ENCODE results near the gene BRINP3.

BRINP3 gene

DNA sequence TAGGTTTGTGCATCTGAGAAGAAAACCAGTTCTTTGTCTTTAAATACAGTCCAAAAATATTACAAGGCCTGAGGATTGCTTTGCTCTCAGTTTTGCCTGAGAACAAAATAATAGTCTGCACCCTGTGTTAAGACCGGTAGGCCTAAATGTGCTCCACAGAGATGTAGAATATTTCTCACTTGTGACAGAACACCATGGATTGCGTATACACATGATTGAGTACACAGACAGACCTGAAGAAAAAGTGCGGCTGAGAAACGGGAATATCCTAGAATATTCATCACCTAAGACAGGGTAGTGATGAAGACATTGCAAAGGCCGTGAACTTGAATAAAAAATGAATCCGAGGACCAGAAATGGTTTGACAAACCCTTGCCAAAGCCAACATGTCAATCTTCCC is 155.4 kb downstream of the BRINP3 start:
- DNase-seq (ENCODE audit: low spot score), result no peak

- no peak for DNase-seq (ENCODE audit: low spot score)
These were observed 156.7 kb downstream of the BRINP3 start for GRCh38 chr1:190320952-190321351.

DNA sequence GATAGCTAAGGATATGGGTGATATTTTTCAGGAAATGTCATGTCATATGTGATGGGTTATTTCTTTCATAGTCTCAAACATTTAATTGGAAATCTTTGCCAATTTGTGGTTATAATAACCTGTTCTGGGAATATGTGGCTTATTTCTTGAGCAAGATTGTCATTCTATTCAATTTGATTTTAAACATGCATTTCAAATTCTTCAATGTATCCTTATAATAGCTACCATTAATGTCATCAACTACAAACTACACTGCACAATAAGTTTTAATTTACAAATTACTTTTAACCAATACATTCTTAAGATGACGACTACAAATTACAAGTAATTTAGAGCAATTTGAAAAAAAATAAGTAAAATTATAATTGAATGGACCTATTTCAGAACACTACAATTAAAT is 164.9 kb downstream of the BRINP3 start:
- no peak for DNase-seq (ENCODE audit: low spot score)

DNA sequence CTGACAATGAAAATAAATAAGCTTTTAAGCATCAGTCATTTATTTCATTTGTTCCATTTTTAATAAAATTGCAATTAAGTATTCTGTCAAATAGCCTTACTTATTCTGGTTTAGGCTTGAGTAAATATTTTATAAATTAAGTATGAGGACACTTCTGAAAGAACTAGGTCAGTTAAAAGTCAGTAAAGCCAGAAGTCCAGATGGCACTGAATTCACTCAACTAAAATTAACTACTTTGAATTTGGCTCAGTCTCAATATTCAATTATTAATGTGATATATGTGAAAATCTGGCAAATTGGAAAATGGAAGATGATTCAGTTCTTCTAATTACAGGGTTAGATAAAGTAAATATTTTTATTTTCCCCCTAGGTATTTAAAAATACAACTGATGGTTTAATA is 174.2 kb downstream of the BRINP3 start:
- DNase-seq (ENCODE audit: low spot score), result no peak

DNA sequence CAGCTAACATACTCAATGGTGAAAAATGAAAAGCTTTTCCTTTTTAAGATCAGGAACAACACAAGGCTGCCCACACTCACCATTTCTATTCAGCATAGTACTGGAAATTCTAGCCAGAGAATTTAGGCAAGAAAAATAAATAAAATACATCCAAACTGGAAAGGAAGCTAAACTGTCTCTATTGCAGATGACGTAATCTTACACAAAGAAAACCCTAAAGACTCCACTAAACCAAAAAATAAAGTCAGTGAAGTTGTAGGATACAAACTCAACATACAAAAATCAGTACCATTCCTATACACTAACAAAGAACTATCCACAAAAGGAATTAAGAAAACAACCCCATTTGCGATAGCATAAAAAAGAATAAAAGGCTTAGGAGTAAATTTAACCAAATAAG is 181.2 kb downstream of the BRINP3 start:
- DNase-seq (ENCODE audit: low spot score), result no peak

DNA sequence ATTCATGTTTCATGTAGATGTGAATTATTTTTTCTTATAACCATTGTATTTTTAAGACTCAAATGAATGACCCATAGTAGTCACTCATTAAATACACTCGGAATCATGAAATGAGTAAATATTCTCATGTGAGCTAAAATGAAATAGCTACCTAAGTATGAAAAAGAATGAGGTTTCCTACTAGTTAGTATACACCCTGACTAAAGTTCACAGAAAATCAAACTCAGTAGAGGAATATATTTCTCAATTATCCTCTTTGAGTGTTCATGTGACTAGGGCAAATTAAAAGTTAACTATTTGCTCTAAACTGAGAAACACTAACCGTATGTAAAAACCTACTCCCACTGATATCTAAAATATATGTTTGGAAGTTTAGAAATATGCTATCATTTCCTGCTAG is 187.8 kb downstream of the BRINP3 start:
- DNase-seq (ENCODE audit: low spot score), result no peak

DNA sequence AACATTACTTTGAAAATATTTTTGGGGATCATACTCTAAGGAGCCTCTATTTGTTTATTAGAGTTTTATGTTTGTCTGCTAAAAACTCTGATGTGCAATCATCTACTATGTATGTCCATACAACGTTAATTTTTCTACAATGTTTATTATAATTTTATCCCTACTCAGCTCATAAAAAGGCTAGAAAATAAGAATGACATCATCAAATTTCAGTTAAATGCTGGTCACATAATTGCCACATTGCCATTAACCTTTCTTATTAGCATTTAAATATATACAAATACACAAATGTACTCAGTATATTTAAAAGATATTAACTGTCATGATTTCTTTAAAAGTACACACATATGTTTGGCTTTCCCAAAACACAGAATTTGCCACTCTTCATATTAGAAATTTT is 191.6 kb downstream of the BRINP3 start:
- DNase-seq (ENCODE audit: low spot score), result no peak

DNA sequence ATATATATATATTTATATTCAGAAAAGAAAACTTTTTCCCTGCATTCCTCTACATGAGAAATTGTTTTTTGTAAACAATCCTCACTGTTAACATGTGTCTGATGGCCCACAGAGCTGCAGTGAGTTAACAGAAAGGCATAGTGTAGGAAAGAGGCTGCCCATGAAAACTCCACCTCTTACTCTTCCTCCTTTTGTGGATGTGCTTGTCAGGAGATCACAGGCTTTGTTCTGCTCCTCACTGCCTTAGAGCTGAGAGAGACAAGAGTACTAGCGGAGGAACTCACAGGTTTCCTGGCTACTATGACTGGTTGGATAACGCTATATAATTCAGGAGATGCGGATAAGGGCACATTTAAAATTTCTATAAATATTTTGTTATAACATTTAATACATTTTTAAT is 200.6 kb downstream of the BRINP3 start:
- no peak for DNase-seq (ENCODE audit: low spot score)

DNA sequence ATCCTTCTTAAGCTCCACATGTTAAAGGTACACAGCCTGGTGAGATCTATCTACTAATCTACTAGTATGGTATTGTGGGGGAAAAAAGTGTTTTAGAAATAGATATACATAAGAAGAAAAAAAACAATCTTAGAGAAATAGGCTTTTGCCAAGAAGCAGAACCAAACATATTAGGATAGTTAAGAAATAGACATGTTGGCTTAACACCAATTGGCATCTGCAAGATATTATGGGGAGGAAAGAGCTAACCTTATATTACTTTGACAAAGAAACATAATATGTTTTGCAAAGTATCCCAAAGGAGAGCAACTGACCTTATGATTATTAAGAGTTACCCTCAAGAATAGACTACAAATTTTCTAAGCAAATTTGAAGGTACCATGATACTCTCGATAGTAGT is 202.9 kb downstream of the BRINP3 start:
- no peak for DNase-seq (ENCODE audit: low spot score)

DNA sequence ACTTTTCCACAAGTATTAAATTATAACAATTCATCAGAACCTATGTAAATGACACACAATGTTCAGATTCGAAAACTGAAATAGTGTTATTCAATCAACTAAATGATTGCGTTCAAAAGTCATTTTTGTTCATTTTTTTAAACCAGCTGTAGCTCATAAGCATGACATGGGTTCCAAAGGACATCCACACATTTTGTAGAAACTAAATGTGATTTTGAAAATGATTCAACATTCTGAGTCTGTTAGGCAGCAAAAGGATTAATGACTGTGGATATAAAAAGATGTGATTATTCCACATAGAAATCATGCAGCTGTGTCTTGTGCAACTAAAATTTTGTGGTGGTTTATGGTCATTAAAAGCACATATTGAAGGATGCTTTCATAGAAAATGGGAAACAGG is 204.5 kb downstream of the BRINP3 start:
- DNase-seq (ENCODE audit: low spot score), result no peak

DNA sequence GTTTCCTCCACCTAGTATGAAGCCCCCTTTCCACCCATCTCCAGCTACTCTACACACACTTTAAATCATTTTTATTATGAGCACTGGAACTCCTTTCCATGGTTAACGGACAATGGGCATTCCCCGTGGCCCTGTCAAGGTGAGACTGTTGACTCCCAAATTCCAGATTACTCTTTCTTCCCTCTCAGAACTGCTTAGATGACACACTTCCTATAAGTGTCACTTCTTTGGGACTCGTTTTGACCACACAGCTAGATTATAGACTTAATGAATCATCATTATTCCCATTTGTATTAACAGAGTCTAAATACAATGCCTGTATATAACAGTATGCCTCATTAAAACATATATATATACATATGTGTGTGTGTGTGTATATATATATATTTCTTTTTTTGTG is 215.1 kb downstream of the BRINP3 start:
- no peak for DNase-seq (ENCODE audit: low spot score)

DNA sequence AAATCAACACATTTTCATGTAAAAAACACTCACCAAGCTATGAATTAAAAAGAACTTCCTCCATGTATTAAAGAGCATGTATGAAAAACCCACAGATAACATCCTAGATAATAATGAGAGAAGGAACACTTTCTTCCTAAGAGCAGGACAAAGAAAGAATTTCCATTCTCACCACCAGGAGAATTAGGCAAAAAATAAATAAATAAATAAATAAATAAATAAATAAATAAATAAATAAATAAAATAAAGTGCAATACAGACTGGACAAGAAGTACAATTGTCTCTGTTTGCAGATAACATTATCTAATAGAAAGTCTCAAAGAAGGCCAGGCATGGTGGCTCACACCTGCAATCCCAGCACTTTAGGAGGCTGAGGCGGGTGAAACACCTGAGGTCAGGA is 218.2 kb downstream of the BRINP3 start:
- DNase-seq (ENCODE audit: low spot score), result no peak

DNA sequence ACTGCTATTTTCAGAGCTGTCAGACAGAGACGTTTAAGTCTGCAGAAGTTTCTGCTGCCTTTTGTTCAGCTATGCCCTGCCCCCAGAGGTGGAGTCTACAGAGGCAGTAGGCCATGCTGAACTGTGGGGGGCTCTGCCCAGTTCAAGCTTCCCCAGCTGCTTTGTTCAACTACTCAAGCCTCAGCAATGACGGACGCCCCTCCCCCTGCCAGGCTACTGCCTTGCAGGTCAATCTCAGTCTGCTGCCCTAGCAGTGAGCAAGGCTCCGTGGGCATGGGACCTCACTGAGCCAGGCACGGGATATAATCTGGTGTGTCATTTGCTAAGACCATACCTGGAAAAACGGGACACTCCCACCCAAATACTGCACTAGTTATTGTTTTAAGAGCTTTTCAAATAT is 219.7 kb downstream of the BRINP3 start:
- DNase-seq (ENCODE audit: low spot score), result no peak

GRCh38 chr1:190252046-190252445 is 225.6 kb downstream of the BRINP3 start:
- no peak for DNase-seq (ENCODE audit: low spot score)

- DNase-seq (ENCODE audit: low spot score), result no peak
These were observed 227.3 kb downstream of the BRINP3 start for GRCh38 chr1:190250368-190250767.

- no peak for DNase-seq (ENCODE audit: low spot score)
These were observed 233.3 kb downstream of the BRINP3 start for GRCh38 chr1:190244406-190244805.

- no peak for DNase-seq (ENCODE audit: low spot score)
These were observed 234.6 kb downstream of the BRINP3 start for GRCh38 chr1:190243056-190243455.

GRCh38 chr1:190226006-190226405 is 251.7 kb downstream of the BRINP3 start:
- DNase-seq (ENCODE audit: low spot score), result no peak

- no peak for DNase-seq (ENCODE audit: low spot score)
These were observed 265.2 kb downstream of the BRINP3 start for GRCh38 chr1:190212450-190212849.

DNA sequence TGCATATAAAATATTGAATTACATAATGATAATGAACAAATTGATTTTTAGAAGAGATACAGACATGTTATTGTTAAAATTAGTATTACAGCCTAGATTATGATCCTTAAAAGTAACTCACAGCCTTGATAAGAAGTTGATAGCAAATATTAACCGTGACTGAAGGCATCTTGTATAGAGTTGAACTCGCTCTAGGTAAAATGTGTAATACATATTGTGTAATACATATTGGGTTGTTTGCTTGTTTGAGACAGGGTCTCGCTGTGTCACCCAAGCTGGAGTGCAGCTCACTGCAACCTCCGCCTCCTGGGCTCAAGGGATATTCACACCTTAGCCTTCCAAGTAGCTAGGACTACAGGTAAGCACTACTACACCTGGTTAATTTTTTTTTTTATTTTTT is 269.9 kb downstream of the BRINP3 start:
- no peak for DNase-seq (ENCODE audit: low spot score)

DNA sequence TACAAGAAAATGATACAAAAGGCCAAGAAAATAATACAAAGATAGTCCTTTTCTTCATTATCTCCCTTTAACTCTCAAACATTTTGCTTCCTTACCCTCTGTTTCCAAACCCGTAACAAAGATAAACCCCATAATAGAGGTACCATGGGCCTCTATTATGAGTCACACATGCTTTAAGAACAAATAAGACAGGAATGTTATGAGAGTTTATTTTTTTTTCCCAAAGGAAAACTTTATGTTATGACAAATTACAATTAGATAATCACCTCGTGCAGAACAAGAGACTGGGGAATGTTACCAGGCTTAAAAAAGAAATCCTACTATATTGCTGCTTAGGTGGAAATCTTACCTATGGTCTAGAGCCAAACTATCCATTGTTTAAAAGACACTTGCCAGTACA is 272.0 kb downstream of the BRINP3 start:
- no peak for DNase-seq (ENCODE audit: low spot score)

DNA sequence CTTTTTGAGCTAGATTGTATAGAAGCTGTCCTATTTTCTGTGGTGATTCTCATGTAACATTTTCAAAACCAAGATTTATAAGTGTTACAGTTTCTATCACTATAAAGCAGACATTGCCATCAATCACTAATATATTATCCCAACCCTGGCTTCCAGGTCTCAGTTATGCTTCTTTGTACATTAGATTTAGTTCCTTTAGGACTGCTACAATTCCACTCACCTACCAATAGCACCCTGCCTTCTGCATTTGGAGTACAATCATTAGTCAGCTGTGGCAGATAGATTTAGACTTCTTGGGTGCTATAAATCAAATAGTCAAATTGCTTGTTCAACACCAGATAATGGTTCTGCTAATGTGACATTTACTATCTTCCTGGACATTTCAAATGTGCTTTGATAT is 281.6 kb downstream of the BRINP3 start:
- DNase-seq (ENCODE audit: low spot score), result no peak

GRCh38 chr1:190193508-190194115 is 284.1 kb downstream of the BRINP3 start:
- DNase-seq (ENCODE audit: low spot score), result no peak

DNA sequence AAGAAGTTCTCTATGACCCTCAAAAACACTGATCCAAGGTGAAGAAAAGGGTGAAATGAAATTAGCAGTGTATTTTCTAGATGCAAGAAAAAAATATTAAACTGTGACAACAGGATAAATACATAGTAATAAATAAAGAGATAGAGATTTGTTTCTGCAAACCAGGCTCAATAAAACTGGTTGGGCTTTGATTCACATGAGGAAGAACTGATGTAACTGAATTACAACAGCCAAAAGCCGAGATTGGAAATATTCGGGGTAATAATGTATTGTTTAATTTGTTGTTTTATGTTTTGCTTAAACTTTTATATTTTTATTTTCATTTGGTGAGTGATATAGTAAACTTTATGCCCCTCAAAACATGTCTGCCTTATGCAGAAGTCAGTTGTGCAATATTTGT is 285.0 kb downstream of the BRINP3 start:
- no peak for DNase-seq (ENCODE audit: low spot score)

DNA sequence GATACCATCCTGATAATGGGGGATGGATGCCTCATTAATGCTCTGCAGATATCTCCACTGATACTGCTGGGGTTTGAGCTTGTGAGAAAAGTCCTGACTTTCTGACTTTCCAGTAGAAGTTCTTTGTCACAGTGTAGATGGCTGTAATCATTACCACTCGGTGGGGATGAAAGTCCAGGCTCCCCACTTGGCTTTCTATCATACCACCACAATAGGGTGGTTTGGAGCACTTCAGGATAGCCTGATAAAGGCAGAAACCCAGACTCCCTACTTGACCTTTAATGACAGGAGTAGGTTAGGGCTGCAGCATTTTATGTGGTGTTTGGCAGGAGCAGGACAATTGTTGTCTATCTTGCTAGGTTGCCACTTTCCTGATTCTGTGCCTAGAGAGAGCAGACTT is 294.1 kb downstream of the BRINP3 start:
- DNase-seq (ENCODE audit: low spot score), result no peak

Data from hepatic stellate cell (primary cell).